Thyroid gland (tissue), 4 donors: ENCODE measurements around the gene CDK15.

Source experiments
- POLR2A ChIP-seq, 2 donors: fragments of 450-650 bp; IDR thresholded peaks; one replicate each; pipeline ENCODE4 v1.6.1; 2017; ENCODE audit warnings: antibody characterized with exemption in 2 of 2, mild to moderate bottlenecking in 2 of 2, moderate library complexity in 1 of 2
- TF ChIP-seq, protein P1 (sequence below), 6 experiments: fragments of 200-600 bp in 3 of 6; fragments of 450-650 bp in 3 of 6; sonication (generic) in 3 of 6; IDR thresholded peaks; one replicate each; pipeline ENCODE4 v1.5.1; 2016 to 2019; ENCODE audit warnings: antibody characterized with exemption in 6 of 6, mild to moderate bottlenecking in 2 of 6, inconsistent platforms in 1 of 6, moderate library complexity in 1 of 6

- TF ChIP-seq, protein P1, sequence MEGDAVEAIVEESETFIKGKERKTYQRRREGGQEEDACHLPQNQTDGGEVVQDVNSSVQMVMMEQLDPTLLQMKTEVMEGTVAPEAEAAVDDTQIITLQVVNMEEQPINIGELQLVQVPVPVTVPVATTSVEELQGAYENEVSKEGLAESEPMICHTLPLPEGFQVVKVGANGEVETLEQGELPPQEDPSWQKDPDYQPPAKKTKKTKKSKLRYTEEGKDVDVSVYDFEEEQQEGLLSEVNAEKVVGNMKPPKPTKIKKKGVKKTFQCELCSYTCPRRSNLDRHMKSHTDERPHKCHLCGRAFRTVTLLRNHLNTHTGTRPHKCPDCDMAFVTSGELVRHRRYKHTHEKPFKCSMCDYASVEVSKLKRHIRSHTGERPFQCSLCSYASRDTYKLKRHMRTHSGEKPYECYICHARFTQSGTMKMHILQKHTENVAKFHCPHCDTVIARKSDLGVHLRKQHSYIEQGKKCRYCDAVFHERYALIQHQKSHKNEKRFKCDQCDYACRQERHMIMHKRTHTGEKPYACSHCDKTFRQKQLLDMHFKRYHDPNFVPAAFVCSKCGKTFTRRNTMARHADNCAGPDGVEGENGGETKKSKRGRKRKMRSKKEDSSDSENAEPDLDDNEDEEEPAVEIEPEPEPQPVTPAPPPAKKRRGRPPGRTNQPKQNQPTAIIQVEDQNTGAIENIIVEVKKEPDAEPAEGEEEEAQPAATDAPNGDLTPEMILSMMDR (IDR thresholded peaks at IDR 0.05): no peak
- no peak for TF ChIP-seq POLR2A (IDR thresholded peaks at IDR 0.05)
Observed at GRCh38 chr2:201827621-201828020, 21.3 kb downstream of the CDK15 start.
